CD4-positive, CD25-positive, alpha-beta regulatory T cell (primary cell): ENCODE data around the gene TRAF3IP1. TPM values are rescaled to one million over a fixed set of nuclear protein-coding genes. Genes with fewer than 3 reads are reported as not detected.
A peak's percentile ranks its signal among the peaks of the same experiment; 100 is the strongest.

Experiments used
- ATAC-seq, 2 donors: fragments of 150-1000 bp; cut with Tn5 transposase; one replicate each; pipeline ENCODE4 v1.10.0; 2021; ENCODE audit warnings: low read depth in 2 of 2, moderate number of reproducible peaks in 2 of 2, moderate library complexity in 1 of 2
- DNase-seq, 3 donors: peaks; one replicate each; pipeline versions ENCODE4 v3.0.0 to v3.0.0-alpha.2; 2012 to 2022; ENCODE audit warnings: mixed read lengths in 1 of 3
- H3K27ac ChIP-seq: one replicate; pipeline ENCODE4 v1.7.0; 2013; ENCODE audit warnings: mild to moderate bottlenecking, low read length; ENCODE audit not compliant: insufficient read depth, poor library complexity, severe bottlenecking
- H3K27me3 ChIP-seq: one replicate; pipeline ENCODE4 v1.7.0; 2013; ENCODE audit warnings: low read length; ENCODE audit not compliant: control insufficient read depth, insufficient read depth
- H3K36me3 ChIP-seq: one replicate; pipeline ENCODE4 v1.7.0; 2013; ENCODE audit warnings: mild to moderate bottlenecking, low read length, moderate library complexity; ENCODE audit not compliant: control insufficient read depth, insufficient read depth
- H3K4me1 ChIP-seq: 2 replicates; pipeline ENCODE4 v1.7.0; 2013; ENCODE audit warnings: mild to moderate bottlenecking, low read length; ENCODE audit not compliant: insufficient read depth, control insufficient read depth, poor library complexity, severe bottlenecking
- H3K4me3 ChIP-seq: one replicate; pipeline ENCODE4 v1.7.0; 2013; ENCODE audit warnings: low read depth, mild to moderate bottlenecking, low read length, moderate library complexity
- H3K9me3 ChIP-seq, 2 experiments: 1 replicate in 1 of 2; 2 replicates in 1 of 2; pipeline ENCODE4 v1.7.0; 2013; ENCODE audit warnings: low read length in 2 of 2, mild to moderate bottlenecking in 1 of 2, moderate library complexity in 1 of 2; ENCODE audit not compliant: control insufficient read depth in 2 of 2
- H3K27ac Mint-ChIP-seq, 3 donors: one replicate each; pipeline ENCODE4 v1.8.0; 2020 to 2022; ENCODE audit warnings: mild to moderate bottlenecking in 3 of 3, mixed read lengths in 3 of 3, moderate library complexity in 2 of 3
- H3K27me3 Mint-ChIP-seq: one replicate; pipeline ENCODE4 v1.8.0; 2022; ENCODE audit warnings: mild to moderate bottlenecking, mixed read lengths
- H3K36me3 Mint-ChIP-seq: one replicate; pipeline ENCODE4 v1.8.0; 2020; ENCODE audit warnings: mixed read lengths
- H3K4me1 Mint-ChIP-seq, 4 donors: one replicate each; pipeline ENCODE4 v1.8.0; 2020 to 2022; ENCODE audit warnings: mixed read lengths in 4 of 4, mild to moderate bottlenecking in 1 of 4
- H3K4me3 Mint-ChIP-seq, 4 donors: one replicate each; pipeline ENCODE4 v1.8.0; 2020 to 2022; ENCODE audit warnings: mild to moderate bottlenecking in 4 of 4, mixed read lengths in 4 of 4, moderate library complexity in 3 of 4
- H3K9me3 Mint-ChIP-seq, 7 donors: one replicate each; pipeline ENCODE4 v1.8.0; 2020 to 2022; ENCODE audit warnings: mixed read lengths in 7 of 7, mild to moderate bottlenecking in 3 of 7, moderate library complexity in 2 of 7
- polyA plus RNA-seq, 4 donors: library from polyadenylated mRNA; unstranded; fragments of 300-500 nt; fragmentation: Illumina TruSeq; gene quantifications; one replicate each; pipeline ENCODE4 v1.2.3, GENCODE V29; 2021
- total RNA-seq: library from RNA; stranded (reverse); gene quantifications from one replicate; pipeline ENCODE4 v1.2.3, GENCODE V29; 2022

Gene TRAF3IP1
- total and polyA plus RNA-seq, 5 donors from 2014 or later = 3.1 to 9.9 (median 3.5) TPM

GRCh38 chr2:238290091-238290509 lies 30.2 kb upstream of the TRAF3IP1 start:
- Histone ChIP-seq H3K4me1 (peaks cover 29% of the 10 kb centered on the region), H3K27me3 (no peaks in the 10 kb centered on the region), H3K9me3 (no peaks in the 10 kb centered on the region), H3K4me3 (peak overlapping the region; percentile 71), H3K27ac (peak overlapping the region; percentile 90), H3K36me3 (no peaks in the 10 kb centered on the region)
- DNase-seq (peak in 1 of 3 donors; percentile 9), ATAC-seq (no peak)
- H3K27me3 Mint-ChIP-seq = peaks cover 4% of the 10 kb centered on the region
- peaks cover 10 to 42% (median 30%) of the 10 kb centered on the region in 4 donors for H3K4me1 Mint-ChIP-seq
- H3K27ac Mint-ChIP-seq = peak overlapping the region in 2 of 3 donors; percentile 97 to 98
- no peaks in the 10 kb centered on the region for H3K9me3 Mint-ChIP-seq
- H3K4me3 Mint-ChIP-seq = peak overlapping the region; percentile 93 to 99 (median 97)
- no peaks in the 10 kb centered on the region for H3K36me3 Mint-ChIP-seq

GRCh38 chr2:238290715-238291549 lies 29.4 kb upstream of the TRAF3IP1 start:
- no peak overlapping the region for H3K4me3 ChIP-seq
- Mint-ChIP-seq H3K4me3 (peak overlapping the region in 3 of 4 donors; percentile 31 to 98 (median 59)), H3K27ac (no peak overlapping the region), H3K4me1 (peaks cover 10 to 36% (median 27%) of the 10 kb centered on the region in 4 donors), H3K27me3 (peaks cover 7% of the 10 kb centered on the region), H3K36me3 (no peaks in the 10 kb centered on the region), H3K9me3 (no peaks in the 10 kb centered on the region)
- DNase-seq = no peak
- no peak for ATAC-seq
- H3K4me1 ChIP-seq = peaks cover 29% of the 10 kb centered on the region
- H3K27ac ChIP-seq = no peak overlapping the region
- H3K9me3 ChIP-seq = no peaks in the 10 kb centered on the region
- H3K27me3 ChIP-seq = no peaks in the 10 kb centered on the region
- H3K36me3 ChIP-seq = no peaks in the 10 kb centered on the region

- H3K27ac Mint-ChIP-seq = no peak overlapping the region
- H3K36me3 Mint-ChIP-seq = no peaks in the 10 kb centered on the region
- DNase-seq (no peak), ATAC-seq (no peak)
- Histone ChIP-seq H3K9me3 (no peaks in the 10 kb centered on the region), H3K27ac (no peak overlapping the region), H3K4me1 (peaks cover 25% of the 10 kb centered on the region), H3K36me3 (no peaks in the 10 kb centered on the region), H3K27me3 (no peaks in the 10 kb centered on the region), H3K4me3 (no peak overlapping the region)
- no peaks in the 10 kb centered on the region for H3K9me3 Mint-ChIP-seq
- peaks cover 7% of the 10 kb centered on the region for H3K27me3 Mint-ChIP-seq
- H3K4me3 Mint-ChIP-seq = peak overlapping the region in 2 of 4 donors; percentile 15 to 69
- H3K4me1 Mint-ChIP-seq = peaks cover 9 to 28% (median 21%) of the 10 kb centered on the region in 4 donors
Measured at GRCh38 chr2:238291550-238292281, 28.6 kb upstream of the TRAF3IP1 start.

GRCh38 chr2:238294046-238294392 lies 26.3 kb upstream of the TRAF3IP1 start:
- Histone ChIP-seq H3K36me3 (no peaks in the 10 kb centered on the region), H3K27ac (no peak overlapping the region), H3K9me3 (no peaks in the 10 kb centered on the region), H3K4me1 (peaks cover 10% of the 10 kb centered on the region), H3K27me3 (no peaks in the 10 kb centered on the region), H3K4me3 (no peak overlapping the region)
- Mint-ChIP-seq H3K4me1 (peaks cover 0 to 13% (median 9%) of the 10 kb centered on the region in 4 donors), H3K27ac (no peak overlapping the region), H3K27me3 (peaks cover 7% of the 10 kb centered on the region), H3K9me3 (peaks cover 0 to 1% (median 0%) of the 10 kb centered on the region in 7 donors), H3K4me3 (peak overlapping the region in 1 of 4 donors; percentile 41), H3K36me3 (no peaks in the 10 kb centered on the region)
- ATAC-seq (no peak), DNase-seq (no peak)

GRCh38 chr2:238294393-238295143 lies 25.8 kb upstream of the TRAF3IP1 start:
- no peaks in the 10 kb centered on the region for H3K36me3 ChIP-seq
- DNase-seq (no peak), ATAC-seq (no peak)
- no peak overlapping the region for H3K4me3 ChIP-seq
- H3K9me3 ChIP-seq = no peaks in the 10 kb centered on the region
- H3K4me1 Mint-ChIP-seq = peaks cover 0 to 9% (median 5%) of the 10 kb centered on the region in 4 donors
- peaks cover 0 to 1% (median 0%) of the 10 kb centered on the region in 7 donors for H3K9me3 Mint-ChIP-seq
- peaks cover 5% of the 10 kb centered on the region for H3K4me1 ChIP-seq
- no peaks in the 10 kb centered on the region for H3K27me3 ChIP-seq
- no peaks in the 10 kb centered on the region for H3K36me3 Mint-ChIP-seq
- peak overlapping the region in 2 of 4 donors; percentile 41 to 81 for H3K4me3 Mint-ChIP-seq
- no peak overlapping the region for H3K27ac Mint-ChIP-seq
- H3K27ac ChIP-seq = no peak overlapping the region
- H3K27me3 Mint-ChIP-seq = peaks cover 7% of the 10 kb centered on the region

GRCh38 chr2:238295144-238296112 lies 24.9 kb upstream of the TRAF3IP1 start:
- peak overlapping the region in 1 of 3 donors; percentile 26 for H3K27ac Mint-ChIP-seq
- ATAC-seq (no peak), DNase-seq (no peak)
- no peaks in the 10 kb centered on the region for H3K36me3 ChIP-seq
- no peaks in the 10 kb centered on the region for H3K27me3 ChIP-seq
- peaks cover 0 to 1% (median 0%) of the 10 kb centered on the region in 7 donors for H3K9me3 Mint-ChIP-seq
- no peak overlapping the region for H3K27ac ChIP-seq
- H3K4me3 Mint-ChIP-seq = peak overlapping the region in 1 of 4 donors; percentile 81
- no peaks in the 10 kb centered on the region for H3K9me3 ChIP-seq
- H3K36me3 Mint-ChIP-seq = no peaks in the 10 kb centered on the region
- H3K27me3 Mint-ChIP-seq = peaks cover 11% of the 10 kb centered on the region
- no peaks in the 10 kb centered on the region for H3K4me1 ChIP-seq
- peaks cover 0 to under 1% (median 0%) of the 10 kb centered on the region in 4 donors for H3K4me1 Mint-ChIP-seq
- H3K4me3 ChIP-seq = no peak overlapping the region
